HEK293T (cell line): ENCODE measurements around the gene TMEM132D.

Experiments used
- TARDBP ChIP-seq: fragments of 450-650 bp; IDR thresholded peaks from 2 replicates; pipeline ENCODE4 v1.6.1; 2016
- ZNF384 ChIP-seq: fragments of 450-650 bp; IDR thresholded peaks from 2 replicates; pipeline ENCODE4 v1.6.1; 2016
- TF ChIP-seq, protein P1 (sequence below): fragments of 450-650 bp; IDR thresholded peaks from 2 replicates; pipeline ENCODE4 v1.6.1; 2016

DNA sequence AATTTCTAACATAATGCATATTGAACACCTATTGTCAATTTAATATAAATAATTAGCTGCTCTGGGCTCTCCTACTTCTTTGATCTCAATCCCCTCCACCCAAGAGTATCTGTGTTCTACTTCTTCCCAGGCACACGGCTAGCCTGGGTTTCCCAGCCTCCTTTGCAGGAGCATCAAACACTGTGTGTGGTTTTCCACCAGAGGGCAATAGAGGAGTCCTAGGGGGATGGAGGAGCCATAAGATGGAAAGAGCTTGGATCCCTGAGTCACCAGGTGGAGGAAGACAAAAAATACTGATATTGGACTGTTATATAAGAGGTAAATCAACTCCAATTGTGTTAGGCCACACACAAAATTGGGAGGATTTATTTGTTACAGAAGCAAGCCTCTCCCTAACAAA lies 716.9 kb downstream of the TMEM132D start:
- no peak for TF ChIP-seq TARDBP
- TF ChIP-seq ZNF384 = no peak
- TF ChIP-seq, protein P1, sequence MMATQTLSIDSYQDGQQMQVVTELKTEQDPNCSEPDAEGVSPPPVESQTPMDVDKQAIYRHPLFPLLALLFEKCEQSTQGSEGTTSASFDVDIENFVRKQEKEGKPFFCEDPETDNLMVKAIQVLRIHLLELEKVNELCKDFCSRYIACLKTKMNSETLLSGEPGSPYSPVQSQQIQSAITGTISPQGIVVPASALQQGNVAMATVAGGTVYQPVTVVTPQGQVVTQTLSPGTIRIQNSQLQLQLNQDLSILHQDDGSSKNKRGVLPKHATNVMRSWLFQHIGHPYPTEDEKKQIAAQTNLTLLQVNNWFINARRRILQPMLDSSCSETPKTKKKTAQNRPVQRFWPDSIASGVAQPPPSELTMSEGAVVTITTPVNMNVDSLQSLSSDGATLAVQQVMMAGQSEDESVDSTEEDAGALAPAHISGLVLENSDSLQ = no peak
